Endothelial cell of umbilical vein (primary cell): ENCODE results near the gene MCC. TPM values are rescaled to one million over a fixed set of nuclear protein-coding genes. Genes with fewer than 3 reads are reported as not detected.

Experiments
- BruUV-seq: library from RNA; stranded (reverse); fragments of 400-500 nt; replicated peaks from 2 replicates; lab custom pipeline; 2021; lab: Mats Ljungman, UMichigan
- CTCF ChIA-PET: fragments of 300-600, 350-600 bp; sonication (Branson Sonifier 250); formaldehyde crosslinking; loops from one replicate; lab custom pipeline; 2021; ENCODE audit warnings: antibody characterized with exemption, inconsistent platforms; lab: Charles Lee
- POLR2A ChIA-PET: fragments of 300-600, 350-600 bp; sonication (Branson Sonifier 250); formaldehyde crosslinking; loops from one replicate; lab custom pipeline; 2021; ENCODE audit warnings: antibody characterized with exemption, inconsistent platforms; lab: Charles Lee
- DNase-seq: peaks from one replicate; pipeline ENCODE4 v3.0.0-alpha.2; 2011; ENCODE audit warnings: low read depth, low spot score
- FAIRE-seq: peaks from 2 replicates; lab custom pipeline; 2011; peaks lifted over from hg19 to GRCh38; lab: Jason Lieb, UNC
- H2AFZ ChIP-seq: 2 replicates; pipeline ENCODE4 v1.6.0; 2012; ENCODE audit warnings: low read depth, low read length, control low read depth, inconsistent platforms
- H3K27ac ChIP-seq: 2 replicates; pipeline ENCODE4 v1.5.1; 2011; ENCODE audit warnings: low read depth, mild to moderate bottlenecking, control low read depth, low read length, moderate library complexity; ENCODE audit not compliant: insufficient read depth
- H3K27me3 ChIP-seq, 2 experiments: 2 replicates each; pipeline versions ENCODE4 v1.6.0 to v1.6.1; 2011; ENCODE audit warnings: low read length in 2 of 2, mixed read lengths in 1 of 2; ENCODE audit not compliant: control insufficient read depth in 2 of 2, insufficient read depth in 2 of 2
- H3K36me3 ChIP-seq, 2 experiments: 2 replicates in 1 of 2; 3 replicates in 1 of 2; pipeline ENCODE4 v1.5.1; 2011; ENCODE audit warnings: low read length in 2 of 2, mild to moderate bottlenecking in 1 of 2, moderate library complexity in 1 of 2; ENCODE audit not compliant: control insufficient read depth in 2 of 2, insufficient read depth in 2 of 2; ENCODE audit errors: extremely low read depth in 1 of 2
- H3K4me1 ChIP-seq: 3 replicates; pipeline ENCODE4 v1.5.1; 2011; ENCODE audit warnings: mild to moderate bottlenecking, low read length; ENCODE audit not compliant: control insufficient read depth, insufficient read depth; ENCODE audit errors: extremely low read depth
- H3K4me2 ChIP-seq: 2 replicates; pipeline ENCODE4 v1.6.1; 2011; ENCODE audit warnings: low read length, control low read depth, mixed read lengths; ENCODE audit not compliant: insufficient read depth
- H3K4me3 ChIP-seq, 3 experiments: fragments of 200-600 bp in 1 of 3; sonication (generic), shearing (Covaris generic) in 1 of 3; replicated peaks in 1 of 3; 2 replicates each; pipeline ENCODE4 v1.5.1; 2011 to 2016; ENCODE audit warnings: control low read depth in 3 of 3, low read length in 3 of 3, mild to moderate bottlenecking in 2 of 3, inconsistent platforms in 1 of 3, low read depth in 1 of 3, moderate library complexity in 1 of 3; ENCODE audit not compliant: insufficient read depth in 1 of 3
- H3K79me2 ChIP-seq: 2 replicates; pipeline ENCODE4 v1.6.0; 2012; ENCODE audit warnings: low read length, inconsistent platforms; ENCODE audit not compliant: control insufficient read depth, insufficient read depth
- H3K9ac ChIP-seq: replicated peaks from 2 replicates; pipeline ENCODE3; 2011; ENCODE audit warnings: low read length, control low read depth; ENCODE audit not compliant: insufficient read depth; ENCODE audit errors: extremely low read depth
- H3K9me1 ChIP-seq: replicated peaks from 3 replicates; pipeline ENCODE4 v1.6.0; 2011; ENCODE audit warnings: mild to moderate bottlenecking, low read length; ENCODE audit not compliant: control insufficient read depth, insufficient read depth; ENCODE audit errors: extremely low read depth
- H3K9me3 ChIP-seq: replicated peaks from 2 replicates; pipeline ENCODE4 v1.5.1; 2012; ENCODE audit warnings: low read length, inconsistent platforms; ENCODE audit not compliant: control insufficient read depth, insufficient read depth
- H4K20me1 ChIP-seq: replicated peaks from 2 replicates; pipeline ENCODE3; 2011; ENCODE audit warnings: mild to moderate bottlenecking, low read length; ENCODE audit not compliant: control insufficient read depth, insufficient read depth; ENCODE audit errors: extremely low read depth
- EZH2 ChIP-seq: IDR thresholded peaks from 2 replicates; pipeline ENCODE4 v1.6.1; 2012; ENCODE audit warnings: borderline replicate concordance, low read depth, mild to moderate bottlenecking, moderate library complexity, low read length, inconsistent platforms; ENCODE audit not compliant: severe bottlenecking
- FOS ChIP-seq: IDR thresholded peaks from 2 replicates; pipeline ENCODE4 v1.6.1; 2011; ENCODE audit warnings: mild to moderate bottlenecking, low read length, moderate library complexity, borderline replicate concordance; ENCODE audit not compliant: insufficient read depth
- GATA2 ChIP-seq: IDR thresholded peaks from 2 replicates; pipeline ENCODE4 v1.7.0; 2011; ENCODE audit warnings: low read depth, mild to moderate bottlenecking, moderate library complexity, mixed read lengths, low read length; ENCODE audit not compliant: insufficient read length, insufficient read depth
- JUN ChIP-seq: IDR thresholded peaks from 2 replicates; pipeline ENCODE4 v1.6.1; 2011; ENCODE audit warnings: borderline replicate concordance, low read depth; ENCODE audit not compliant: insufficient read length, insufficient read depth
- MYC ChIP-seq: IDR thresholded peaks from one replicate; pipeline ENCODE4 v1.6.1; 2011; ENCODE audit warnings: mild to moderate bottlenecking, low read depth, low read length
- POLR2A ChIP-seq: IDR thresholded peaks from 2 replicates; pipeline ENCODE4 v1.6.1; 2012; ENCODE audit warnings: low read depth, mild to moderate bottlenecking, control low read depth, low read length
- POLR2AphosphoS5 ChIP-seq: IDR thresholded peaks from 2 replicates; pipeline ENCODE4 v1.6.1; 2012; ENCODE audit warnings: low read depth, mild to moderate bottlenecking, control low read depth, low read length, moderate library complexity; ENCODE audit not compliant: insufficient read depth
- dilution Hi-C: fragments of 300-500 bp; cut with MboI; formaldehyde crosslinking; loops from one replicate; pipeline ENCODE4 v1.15.0; 2019; ENCODE audit warnings: low sequenced_read_pairs; ENCODE audit not compliant: extremely low pct_ligation_motif_present
- intact Hi-C: fragments of 100-400 bp; cut with micrococcal nuclease; formaldehyde crosslinking; loops from one replicate; pipeline ENCODE4 v1.10.0; 2022
- polyA plus RNA-seq, 4 experiments: library from polyadenylated mRNA; depleted of rRNA in 3 of 4; stranded (reverse) in 3 of 4; unstranded in 1 of 4; fragments of >200 nt; gene quantifications; 2 replicates each; pipeline versions ENCODE4 v1.2.1 to v1.2.3, GENCODE V29; 2011 to 2012; ENCODE audit warnings: missing spikeins in 1 of 4
- total RNA-seq: library from RNA; stranded (reverse); gene quantifications from 2 replicates; pipeline ENCODE4 v1.2.3, GENCODE V29; 2021
- TF ChIP-seq, protein P1 (sequence below), 2 donors: IDR thresholded peaks; 1 replicate in 1 of 2; 2 replicates in 1 of 2; pipeline ENCODE4 v1.5.1; 2011; ENCODE audit warnings: low read length in 2 of 2, mild to moderate bottlenecking in 2 of 2, moderate library complexity in 2 of 2, control low read depth in 1 of 2, inconsistent platforms in 1 of 2, low read depth in 1 of 2; ENCODE audit not compliant: insufficient read depth in 1 of 2; ENCODE audit errors: extremely low read depth in 1 of 2

The MCC gene
- total and polyA plus RNA-seq, 2 donors (not counting 3 experiments of a cell fraction or from before 2014, with no cell fraction given): 6.9 to 27.5 TPM

DNA sequence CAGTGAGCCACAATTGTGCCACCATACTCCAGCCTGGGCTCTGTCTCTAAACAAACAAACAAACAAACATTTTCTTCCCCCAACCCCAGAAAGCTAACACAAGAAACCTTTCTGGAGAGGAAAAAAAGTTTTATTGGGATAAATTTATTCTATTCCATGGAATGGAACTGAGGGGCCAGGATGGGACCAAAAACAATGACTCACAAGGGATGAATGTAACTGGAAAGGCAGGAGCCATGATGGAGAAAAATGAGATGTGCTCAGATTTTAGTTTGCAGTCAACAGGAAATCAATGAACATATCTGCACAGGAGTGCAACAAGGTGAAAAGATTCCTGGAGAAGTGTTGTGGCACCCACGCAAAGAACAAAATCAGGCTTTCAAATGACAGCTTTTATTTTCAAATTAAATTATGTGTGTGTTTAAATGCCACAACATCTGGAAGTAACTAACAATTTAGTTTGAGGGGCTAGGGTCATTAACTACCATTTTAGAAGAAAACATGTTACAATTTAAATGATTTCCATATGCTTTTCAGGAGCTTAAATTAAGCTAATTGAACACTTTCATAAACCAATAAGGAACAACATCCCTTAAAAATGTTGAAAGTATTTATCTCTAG is 262.0 kb downstream of the MCC start:
- no TSS peak for BruUV-seq
- CTCF ChIA-PET: interaction anchor here (0.9 kb wide), 1 partner anchor 60 kb away, joined by 3 read pairs; no protein-coding TSS in a partner anchor
- POLR2A ChIA-PET: no interaction called here
- TF ChIP-seq FOS (peak; percentile 10), POLR2AphosphoS5 (no peak), MYC (no peak), EZH2 (no peak), JUN (peak; percentile 10)
- no peaks in the 10 kb centered on the region for H3K36me3 ChIP-seq
- intact Hi-C loops: no loop called here
- H3K79me2 ChIP-seq: peaks cover 3% of the 10 kb centered on the region
- no peaks in the 10 kb centered on the region for H3K27me3 ChIP-seq
- no peak overlapping the region for H3K4me2 ChIP-seq
- H3K4me3 ChIP-seq: no peak overlapping the region
- H3K27ac ChIP-seq: no peak overlapping the region
- dilution Hi-C loops: no loop called here
- FAIRE-seq (no peak), DNase-seq (no peak)
- H3K9me3 ChIP-seq: no peaks in the 10 kb centered on the region
- no peaks in the 10 kb centered on the region for H3K9me1 ChIP-seq
- peaks cover 6% of the 10 kb centered on the region for H4K20me1 ChIP-seq
- H3K9ac ChIP-seq: no peak overlapping the region
- no peak overlapping the region for H2AFZ ChIP-seq
- peaks cover 38% of the 10 kb centered on the region for H3K4me1 ChIP-seq

DNA sequence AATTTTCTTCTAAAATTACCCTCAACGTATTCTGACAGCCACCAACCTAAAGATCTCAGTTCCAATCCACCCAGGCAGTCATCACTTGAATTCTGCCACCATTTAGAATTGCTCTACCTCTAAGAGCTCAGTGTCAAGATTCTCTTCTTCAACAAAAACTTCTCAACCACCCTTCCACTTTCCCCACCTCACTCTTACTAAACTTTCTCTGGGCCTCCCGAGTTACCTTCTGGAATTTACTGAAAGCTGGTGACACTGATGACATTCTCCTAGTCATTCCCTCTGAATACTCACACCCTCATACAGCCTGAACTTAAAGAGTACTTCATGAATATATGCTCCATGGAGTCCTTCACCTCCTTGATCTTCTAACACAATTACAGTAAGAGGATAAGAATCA is 263.0 kb downstream of the MCC start:
- no TSS peak for BruUV-seq
- Histone ChIP-seq H3K79me2 (peaks cover 3% of the 10 kb centered on the region), H3K27ac (no peak overlapping the region), H3K9me1 (no peaks in the 10 kb centered on the region), H3K4me3 (no peak overlapping the region), H3K4me2 (no peak overlapping the region), H3K9me3 (no peaks in the 10 kb centered on the region), H3K27me3 (no peaks in the 10 kb centered on the region), H3K9ac (no peak overlapping the region), H2AFZ (no peak overlapping the region), H3K4me1 (peaks cover 41% of the 10 kb centered on the region), H4K20me1 (peaks cover 6% of the 10 kb centered on the region), H3K36me3 (no peaks in the 10 kb centered on the region)
- dilution Hi-C loops: no loop called here
- TF ChIP-seq FOS (no peak), MYC (no peak), GATA2 (no peak), POLR2AphosphoS5 (no peak), POLR2A (no peak), JUN (no peak), EZH2 (no peak)
- TF ChIP-seq, protein P1, sequence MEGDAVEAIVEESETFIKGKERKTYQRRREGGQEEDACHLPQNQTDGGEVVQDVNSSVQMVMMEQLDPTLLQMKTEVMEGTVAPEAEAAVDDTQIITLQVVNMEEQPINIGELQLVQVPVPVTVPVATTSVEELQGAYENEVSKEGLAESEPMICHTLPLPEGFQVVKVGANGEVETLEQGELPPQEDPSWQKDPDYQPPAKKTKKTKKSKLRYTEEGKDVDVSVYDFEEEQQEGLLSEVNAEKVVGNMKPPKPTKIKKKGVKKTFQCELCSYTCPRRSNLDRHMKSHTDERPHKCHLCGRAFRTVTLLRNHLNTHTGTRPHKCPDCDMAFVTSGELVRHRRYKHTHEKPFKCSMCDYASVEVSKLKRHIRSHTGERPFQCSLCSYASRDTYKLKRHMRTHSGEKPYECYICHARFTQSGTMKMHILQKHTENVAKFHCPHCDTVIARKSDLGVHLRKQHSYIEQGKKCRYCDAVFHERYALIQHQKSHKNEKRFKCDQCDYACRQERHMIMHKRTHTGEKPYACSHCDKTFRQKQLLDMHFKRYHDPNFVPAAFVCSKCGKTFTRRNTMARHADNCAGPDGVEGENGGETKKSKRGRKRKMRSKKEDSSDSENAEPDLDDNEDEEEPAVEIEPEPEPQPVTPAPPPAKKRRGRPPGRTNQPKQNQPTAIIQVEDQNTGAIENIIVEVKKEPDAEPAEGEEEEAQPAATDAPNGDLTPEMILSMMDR (IDR thresholded peaks at IDR 0.05; ENCODE audit: extremely low read depth in 1 of 2, insufficient read depth in 1 of 2, low read depth in 1 of 2, low read length in 2 of 2): no peak
- CTCF ChIA-PET: interaction anchor here (0.6 to 1.7 kb wide), 5 partner anchors 42 to 238 kb away, joined by 3 to 6 read pairs (median 4); no protein-coding TSS in a partner anchor
- no peak for FAIRE-seq
- intact Hi-C loops: loop anchor here (1.0 to 2.0 kb wide), 3 partner anchors 46 to 143 kb away; no protein-coding TSS in a partner anchor
- POLR2A ChIA-PET: no interaction called here
- DNase-seq: no peak
